Fibroblast of lung (primary cell): ENCODE results near the gene CACNG7. TPM values are rescaled to one million over a fixed set of nuclear protein-coding genes. Genes with fewer than 3 reads are reported as not detected.
A peak's percentile ranks its signal among the peaks of the same experiment; 100 is the strongest.

Experiments
- DNase-seq, 2 donors: peaks; one replicate each; pipeline versions ENCODE4 v3.0.0 to v3.0.0-alpha.2; 2010; ENCODE audit warnings: low read depth in 2 of 2
- H2AFZ ChIP-seq: 2 replicates; pipeline ENCODE4 v1.5.1; 2012; ENCODE audit warnings: low read length, control low read depth, inconsistent platforms
- H3K27ac ChIP-seq: 2 replicates; pipeline ENCODE4 v1.5.1; 2011; ENCODE audit warnings: low read length, control low read depth; ENCODE audit not compliant: insufficient read depth
- H3K27me3 ChIP-seq: 2 replicates; pipeline ENCODE4 v1.5.1; 2011; ENCODE audit warnings: mild to moderate bottlenecking, low read length; ENCODE audit not compliant: control insufficient read depth, insufficient read depth
- H3K36me3 ChIP-seq: 2 replicates; pipeline ENCODE4 v1.5.1; 2011; ENCODE audit warnings: low read length; ENCODE audit not compliant: control insufficient read depth, insufficient read depth
- H3K4me1 ChIP-seq: 2 replicates; pipeline ENCODE4 v1.5.1; 2011; ENCODE audit warnings: low read length; ENCODE audit not compliant: control insufficient read depth, insufficient read depth; ENCODE audit errors: extremely low read depth
- H3K4me2 ChIP-seq: 2 replicates; pipeline ENCODE4 v1.5.1; 2011; ENCODE audit warnings: low read length, control low read depth; ENCODE audit not compliant: insufficient read depth; ENCODE audit errors: extremely low read depth
- H3K4me3 ChIP-seq, 4 experiments: fragments of 200-600 bp in 1 of 4; sonication (generic) in 1 of 4; replicated peaks in 1 of 4; 2 replicates each; pipeline ENCODE4 v1.5.1; 2011 to 2016; ENCODE audit warnings: low read length in 4 of 4, low read depth in 3 of 4, mild to moderate bottlenecking in 3 of 4, control low read depth in 2 of 4, inconsistent platforms in 1 of 4, mixed read lengths in 1 of 4; ENCODE audit not compliant: insufficient read depth in 1 of 4; ENCODE audit errors: control extremely low read depth in 1 of 4
- H3K79me2 ChIP-seq: 2 replicates; pipeline ENCODE4 v1.5.1; 2012; ENCODE audit warnings: mild to moderate bottlenecking, low read length, inconsistent platforms; ENCODE audit not compliant: control insufficient read depth, insufficient read depth
- H3K9ac ChIP-seq: 2 replicates; pipeline ENCODE4 v1.5.1; 2011; ENCODE audit warnings: mild to moderate bottlenecking, low read length, control low read depth; ENCODE audit not compliant: insufficient read depth
- H3K9me3 ChIP-seq: 2 replicates; pipeline ENCODE4 v1.5.1; 2012; ENCODE audit warnings: low read depth, low read length; ENCODE audit not compliant: control insufficient read depth, insufficient read depth
- H4K20me1 ChIP-seq: 2 replicates; pipeline ENCODE4 v1.5.1; 2011; ENCODE audit warnings: low read length; ENCODE audit not compliant: control insufficient read depth, insufficient read depth; ENCODE audit errors: extremely low read depth
- EZH2 ChIP-seq: IDR thresholded peaks from 2 replicates; pipeline ENCODE4 v1.5.1; 2012; ENCODE audit warnings: low read length, control low read depth, mild to moderate bottlenecking; ENCODE audit errors: missing control alignments
- polyA plus RNA-seq, 2 donors: library from polyadenylated mRNA; depleted of rRNA in 1 of 2; stranded (reverse) in 1 of 2; unstranded in 1 of 2; fragments of >200 nt; gene quantifications; 2 replicates each; pipeline ENCODE4 v1.2.1, GENCODE V29; 2011 to 2012; ENCODE audit warnings: missing spikeins in 1 of 2
- total RNA-seq: library from RNA; depleted of rRNA; stranded (reverse); fragments of >200 nt; gene quantifications from 2 replicates; pipeline ENCODE4 v1.2.1, GENCODE V29; 2014
- TF ChIP-seq, protein P1 (sequence below), 2 donors: IDR thresholded peaks in 1 of 2; conservative IDR thresholded peaks in 1 of 2; 1 replicate in 1 of 2; 2 replicates in 1 of 2; pipeline ENCODE4 v1.5.1; 2011 to 2012; ENCODE audit warnings: low read length in 2 of 2, control low read depth in 1 of 2, inconsistent platforms in 1 of 2, low read depth in 1 of 2, mild to moderate bottlenecking in 1 of 2

CACNG7 gene
- total and polyA plus RNA-seq, 2 donors (not counting 1 experiment from before 2014, with no cell fraction given) = 0.17 to 0.68 TPM

DNA sequence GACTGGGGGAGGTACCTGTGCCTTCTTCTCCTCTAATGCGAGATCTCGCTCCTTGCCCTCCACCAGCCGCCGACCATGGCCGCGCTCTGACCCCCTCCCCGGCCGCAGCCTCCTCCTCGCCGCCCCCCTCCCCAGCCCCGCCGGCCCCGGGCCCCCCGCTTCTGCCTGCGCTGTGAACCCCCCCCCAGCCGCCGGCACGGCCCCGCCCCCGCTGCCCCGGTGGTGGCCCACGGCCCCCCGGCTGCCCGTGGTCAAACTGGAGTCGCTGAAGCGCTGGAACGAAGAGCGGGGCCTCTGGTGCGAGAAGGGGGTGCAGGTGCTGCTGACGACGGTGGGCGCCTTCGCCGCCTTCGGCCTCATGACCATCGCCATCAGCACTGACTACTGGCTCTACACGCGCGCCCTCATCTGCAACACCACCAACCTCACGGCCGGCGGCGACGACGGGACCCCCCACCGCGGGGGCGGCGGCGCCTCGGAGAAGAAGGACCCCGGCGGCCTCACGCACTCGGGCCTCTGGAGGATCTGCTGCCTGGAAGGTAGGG is 53.9 kb downstream of the CACNG7 start, which contains the start of gene CACNG8:
Gene CACNG8, plus strand, starts transcription at position 51 of the 545 bp plus-strand sequence.
- Histone ChIP-seq H3K27me3 (peaks cover 33% of the 10 kb centered on the region), H3K27ac (no peak within 1 kb of the TSS), H2AFZ (no peak within 1 kb of the TSS), H3K4me1 (no peaks in the 10 kb centered on the region), H3K4me2 (no peak within 1 kb of the TSS), H3K4me3 (peak within 1 kb of the TSS in 1 of 4 experiments; percentile 20), H3K9me3 (no peaks in the 10 kb centered on the region), H3K9ac (no peak within 1 kb of the TSS), H3K79me2 (no peaks in the 10 kb centered on the region), H4K20me1 (no peaks in the 10 kb centered on the region), H3K36me3 (no peaks in the 10 kb centered on the region)
- TF ChIP-seq, protein P1, sequence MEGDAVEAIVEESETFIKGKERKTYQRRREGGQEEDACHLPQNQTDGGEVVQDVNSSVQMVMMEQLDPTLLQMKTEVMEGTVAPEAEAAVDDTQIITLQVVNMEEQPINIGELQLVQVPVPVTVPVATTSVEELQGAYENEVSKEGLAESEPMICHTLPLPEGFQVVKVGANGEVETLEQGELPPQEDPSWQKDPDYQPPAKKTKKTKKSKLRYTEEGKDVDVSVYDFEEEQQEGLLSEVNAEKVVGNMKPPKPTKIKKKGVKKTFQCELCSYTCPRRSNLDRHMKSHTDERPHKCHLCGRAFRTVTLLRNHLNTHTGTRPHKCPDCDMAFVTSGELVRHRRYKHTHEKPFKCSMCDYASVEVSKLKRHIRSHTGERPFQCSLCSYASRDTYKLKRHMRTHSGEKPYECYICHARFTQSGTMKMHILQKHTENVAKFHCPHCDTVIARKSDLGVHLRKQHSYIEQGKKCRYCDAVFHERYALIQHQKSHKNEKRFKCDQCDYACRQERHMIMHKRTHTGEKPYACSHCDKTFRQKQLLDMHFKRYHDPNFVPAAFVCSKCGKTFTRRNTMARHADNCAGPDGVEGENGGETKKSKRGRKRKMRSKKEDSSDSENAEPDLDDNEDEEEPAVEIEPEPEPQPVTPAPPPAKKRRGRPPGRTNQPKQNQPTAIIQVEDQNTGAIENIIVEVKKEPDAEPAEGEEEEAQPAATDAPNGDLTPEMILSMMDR (conservative IDR thresholded peaks at IDR 0.05 in 1 of 2, IDR thresholded peaks at IDR 0.05 in 1 of 2; ENCODE audit: low read depth in 1 of 2, low read length in 2 of 2) = no peak
- peak; percentile 52 for TF ChIP-seq EZH2
- no peak for DNase-seq

DNA sequence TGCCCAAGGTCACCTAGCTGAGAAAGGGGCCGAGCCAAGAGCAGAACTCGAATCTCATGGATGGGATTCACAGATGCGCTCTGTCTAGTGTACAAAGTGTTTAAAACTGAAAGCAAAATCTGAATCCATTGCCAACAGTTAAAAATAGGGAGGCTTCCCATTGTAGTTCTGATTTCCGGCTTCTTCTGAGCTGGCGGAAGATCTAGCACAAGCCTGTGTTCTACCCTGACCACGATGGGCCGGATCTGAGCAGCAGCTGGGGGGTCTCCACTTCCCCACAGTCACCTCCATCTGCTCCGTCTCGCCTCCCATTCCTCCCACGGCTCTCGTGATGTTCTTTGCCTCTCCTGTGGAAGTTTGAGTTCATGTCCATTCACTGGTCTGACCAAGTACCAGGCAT is 56.0 kb downstream of the CACNG7 start:
- no peak overlapping the region for H2AFZ ChIP-seq
- no peak overlapping the region for H3K4me3 ChIP-seq
- H3K79me2 ChIP-seq = no peaks in the 10 kb centered on the region
- H3K4me1 ChIP-seq = no peaks in the 10 kb centered on the region
- no peak overlapping the region for H3K9ac ChIP-seq
- no peaks in the 10 kb centered on the region for H4K20me1 ChIP-seq
- DNase-seq = no peak
- H3K36me3 ChIP-seq = no peaks in the 10 kb centered on the region
- peaks cover 24% of the 10 kb centered on the region for H3K27me3 ChIP-seq
- H3K9me3 ChIP-seq = no peaks in the 10 kb centered on the region
- H3K4me2 ChIP-seq = no peak overlapping the region
- TF ChIP-seq, protein P1 (conservative IDR thresholded peaks at IDR 0.05 in 1 of 2, IDR thresholded peaks at IDR 0.05 in 1 of 2; ENCODE audit: low read depth in 1 of 2, low read length in 2 of 2) = no peak
- no peak for TF ChIP-seq EZH2
- no peak overlapping the region for H3K27ac ChIP-seq

DNA sequence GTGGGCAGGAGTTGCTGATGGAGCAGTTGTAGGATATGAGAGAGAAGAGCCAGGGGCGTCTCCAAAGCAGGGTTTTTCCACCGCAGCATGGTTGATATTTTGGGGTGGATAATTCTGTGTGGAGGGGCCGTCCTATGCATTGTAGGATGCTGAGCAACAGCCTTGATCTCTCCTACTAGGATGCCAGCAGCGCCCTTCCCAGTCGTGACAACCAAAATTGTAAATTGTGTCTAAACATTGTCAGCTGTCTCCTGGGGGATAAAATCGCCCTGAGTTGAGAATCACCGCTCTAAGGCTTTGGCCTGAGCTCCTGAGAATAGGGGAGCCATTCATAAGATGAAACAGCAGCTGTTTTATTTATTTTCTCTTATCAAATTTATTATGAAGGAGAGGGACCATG is 57.9 kb downstream of the CACNG7 start:
- H3K4me1 ChIP-seq = no peaks in the 10 kb centered on the region
- no peaks in the 10 kb centered on the region for H3K36me3 ChIP-seq
- H3K4me2 ChIP-seq = no peak overlapping the region
- no peaks in the 10 kb centered on the region for H3K9me3 ChIP-seq
- H3K27ac ChIP-seq = no peak overlapping the region
- peaks cover 12% of the 10 kb centered on the region for H3K27me3 ChIP-seq
- no peak overlapping the region for H2AFZ ChIP-seq
- no peaks in the 10 kb centered on the region for H3K79me2 ChIP-seq
- TF ChIP-seq, protein P1 (conservative IDR thresholded peaks at IDR 0.05 in 1 of 2, IDR thresholded peaks at IDR 0.05 in 1 of 2; ENCODE audit: low read depth in 1 of 2, low read length in 2 of 2) = no peak
- no peak overlapping the region for H3K4me3 ChIP-seq
- no peak overlapping the region for H3K9ac ChIP-seq
- no peak for DNase-seq
- no peaks in the 10 kb centered on the region for H4K20me1 ChIP-seq
